Fibroblast of skin of left biceps (primary cell): ENCODE data around the gene GPR87.

ENCODE experiments used
- DNase-seq, 2 experiments: peaks; one replicate each; pipeline ENCODE4 v3.0.0-alpha.2; 2013; ENCODE audit warnings: low read depth in 2 of 2

Gene GPR87

GRCh38 chr3:151316267-151316991, at the start of gene GPR87:
Gene GPR87 (minus strand): TSS chr3:151316820. CDS start chr3:151300100, 16,720 bp downstream.
- DNase-seq = no peak

GRCh38 chr3:151362751-151363174, 46.1 kb upstream of the GPR87 start:
- peak; percentile 38 to 46 for DNase-seq

- no peak for DNase-seq
These were observed 40.8 kb upstream of the GPR87 start for GRCh38 chr3:151357463-151357850.

GRCh38 chr3:151356794-151357462, 40.3 kb upstream of the GPR87 start:
- DNase-seq = no peak

- DNase-seq = no peak
These were observed 35.0 kb upstream of the GPR87 start for GRCh38 chr3:151351648-151352047.

GRCh38 chr3:151351219-151351618, 34.6 kb upstream of the GPR87 start:
- DNase-seq = no peak

GRCh38 chr3:151350656-151351055, 34.0 kb upstream of the GPR87 start:
- DNase-seq = no peak

- no peak for DNase-seq
These were observed 30.8 kb upstream of the GPR87 start for GRCh38 chr3:151347432-151347831.

GRCh38 chr3:151346292-151346691, 29.7 kb upstream of the GPR87 start:
- DNase-seq = no peak

GRCh38 chr3:151345859-151346258, 29.2 kb upstream of the GPR87 start:
- peak; percentile 28 to 36 for DNase-seq

- DNase-seq = no peak
These were observed 15.1 kb upstream of the GPR87 start for GRCh38 chr3:151331696-151332095.

GRCh38 chr3:151330899-151331298, 14.3 kb upstream of the GPR87 start:
- no peak for DNase-seq

GRCh38 chr3:151330379-151330778, 13.8 kb upstream of the GPR87 start:
- DNase-seq = no peak

GRCh38 chr3:151329363-151329762, 12.7 kb upstream of the GPR87 start, which contains the start of gene P2RY13:
Gene P2RY13 (minus strand): TSS chr3:151329549. CDS start chr3:151329528, 21 bp downstream.
- DNase-seq = no peak

GRCh38 chr3:151328298-151328995, 11.8 kb upstream of the GPR87 start:
- DNase-seq = no peak

GRCh38 chr3:151327571-151328198, 11.1 kb upstream of the GPR87 start:
- DNase-seq = no peak

GRCh38 chr3:151322511-151322910, 5.9 kb upstream of the GPR87 start:
- DNase-seq = no peak

GRCh38 chr3:151321526-151321925, 4.9 kb upstream of the GPR87 start:
- DNase-seq = no peak

GRCh38 chr3:151320131-151320530, 3.5 kb upstream of the GPR87 start:
- DNase-seq = no peak

GRCh38 chr3:151319628-151320027, 3.0 kb upstream of the GPR87 start:
- peak in 1 of 2 experiments; percentile 51 for DNase-seq

- DNase-seq = no peak
These were observed 2.4 kb upstream of the GPR87 start for GRCh38 chr3:151318991-151319390.

- DNase-seq = peak in 1 of 2 experiments; percentile 51
These were observed 1.7 kb upstream of the GPR87 start for GRCh38 chr3:151318313-151318712.
